HG03565 (cell line): ENCODE results near the gene TFG.

Experiments used
- ATAC-seq: cut with Tn5 transposase; IDR thresholded peaks from one replicate; pipeline ENCODE4 v1.9.1; 2021; ENCODE audit warnings: mild to moderate bottlenecking, moderate library complexity; ENCODE audit not compliant: unreplicated experiment

TFG gene

GRCh38 chr3:100783619-100784018 lies 74.3 kb downstream of the TFG start:
- no peak for ATAC-seq

- no peak for ATAC-seq
These were observed 80.3 kb downstream of the TFG start for GRCh38 chr3:100789579-100789978.

- ATAC-seq: no peak
These were observed 87.3 kb downstream of the TFG start for GRCh38 chr3:100796556-100796955.

GRCh38 chr3:100798012-100798411 lies 88.7 kb downstream of the TFG start:
- no peak for ATAC-seq
